HFFc6 (cell line): Measurements from ENCODE around the gene KIAA0232. TPM values are rescaled to one million over a fixed set of nuclear protein-coding genes. Genes with fewer than 3 reads are reported as not detected.
"Not testable (repeated sequence)": the region's sequence is repeated elsewhere in the genome, so short reads cannot be mapped to it uniquely, and the experiment has no call there.

Experiments used
- DNase-seq: peaks from one replicate; pipeline ENCODE4 v3.0.0-alpha.2; 2018
- H3K27ac Mint-ChIP-seq: 2 replicates; pipeline ENCODE4 v1.8.0; 2020; ENCODE audit warnings: mild to moderate bottlenecking, mixed read lengths
- H3K27me3 Mint-ChIP-seq: 2 replicates; pipeline ENCODE4 v1.8.0; 2021; ENCODE audit warnings: mild to moderate bottlenecking, moderate library complexity, mixed read lengths; ENCODE audit not compliant: insufficient read depth
- H3K36me3 Mint-ChIP-seq: 2 replicates; pipeline ENCODE4 v1.8.0; 2021; ENCODE audit warnings: low read depth, mixed read lengths
- H3K4me1 Mint-ChIP-seq: 2 replicates; pipeline ENCODE4 v1.8.0; 2020; ENCODE audit warnings: low read depth, mixed read lengths
- H3K4me3 Mint-ChIP-seq: 2 replicates; pipeline ENCODE4 v1.8.0; 2020; ENCODE audit warnings: mild to moderate bottlenecking, moderate library complexity, mixed read lengths
- H3K9me3 Mint-ChIP-seq: 2 replicates; pipeline ENCODE4 v1.8.0; 2020; ENCODE audit warnings: mild to moderate bottlenecking, mixed read lengths
- total RNA-seq, 6 experiments: library from RNA; stranded (reverse); fragmentation: NEBNext Ultra II Directional; extraction: Animal tissue kit (Norgen Biotek cat#: 25700); gene quantifications; 2 replicates in 1 of 6; 3 replicates in 5 of 6; pipeline ENCODE4 v1.2.3, GENCODE V29; 2021
- TF ChIP-seq, protein P1 (sequence below): fragments of 200-600 bp; sonication (generic); IDR thresholded peaks from 2 replicates; pipeline ENCODE4 v1.5.0; 2021; ENCODE audit warnings: antibody characterized with exemption, mild to moderate bottlenecking

Gene KIAA0232
- total RNA-seq, 6 experiments from 2014 or later = 15.2 to 21.2 (median 19.0) TPM

DNA sequence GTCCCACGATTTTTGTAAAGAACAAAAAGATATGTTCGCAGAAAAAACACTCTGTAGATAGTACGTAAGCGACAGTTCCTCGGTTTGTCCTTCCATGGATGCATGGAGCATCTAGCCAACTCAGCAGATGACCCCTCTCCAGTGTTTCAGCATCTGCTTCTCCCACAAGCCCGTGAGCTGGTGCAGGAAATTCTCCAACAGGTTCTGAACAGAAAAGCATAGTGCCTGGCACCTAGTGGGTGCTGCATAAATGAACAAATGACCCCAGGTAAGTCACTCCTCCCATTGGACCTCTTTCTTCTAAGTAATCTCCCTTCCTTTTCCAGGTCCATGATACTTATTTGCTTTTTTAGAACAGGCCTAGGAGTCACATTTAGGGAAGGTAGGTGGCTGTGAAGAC, 966 bp upstream of the KIAA0232 start:
- peak overlapping the region; percentile 74 for H3K4me3 Mint-ChIP-seq
- no peaks in the 10 kb centered on the region for H3K36me3 Mint-ChIP-seq
- TF ChIP-seq, protein P1, sequence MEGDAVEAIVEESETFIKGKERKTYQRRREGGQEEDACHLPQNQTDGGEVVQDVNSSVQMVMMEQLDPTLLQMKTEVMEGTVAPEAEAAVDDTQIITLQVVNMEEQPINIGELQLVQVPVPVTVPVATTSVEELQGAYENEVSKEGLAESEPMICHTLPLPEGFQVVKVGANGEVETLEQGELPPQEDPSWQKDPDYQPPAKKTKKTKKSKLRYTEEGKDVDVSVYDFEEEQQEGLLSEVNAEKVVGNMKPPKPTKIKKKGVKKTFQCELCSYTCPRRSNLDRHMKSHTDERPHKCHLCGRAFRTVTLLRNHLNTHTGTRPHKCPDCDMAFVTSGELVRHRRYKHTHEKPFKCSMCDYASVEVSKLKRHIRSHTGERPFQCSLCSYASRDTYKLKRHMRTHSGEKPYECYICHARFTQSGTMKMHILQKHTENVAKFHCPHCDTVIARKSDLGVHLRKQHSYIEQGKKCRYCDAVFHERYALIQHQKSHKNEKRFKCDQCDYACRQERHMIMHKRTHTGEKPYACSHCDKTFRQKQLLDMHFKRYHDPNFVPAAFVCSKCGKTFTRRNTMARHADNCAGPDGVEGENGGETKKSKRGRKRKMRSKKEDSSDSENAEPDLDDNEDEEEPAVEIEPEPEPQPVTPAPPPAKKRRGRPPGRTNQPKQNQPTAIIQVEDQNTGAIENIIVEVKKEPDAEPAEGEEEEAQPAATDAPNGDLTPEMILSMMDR = no peak
- H3K9me3 Mint-ChIP-seq = no peaks in the 10 kb centered on the region
- H3K4me1 Mint-ChIP-seq = peaks cover 21% of the 10 kb centered on the region
- no peak for DNase-seq
- H3K27ac Mint-ChIP-seq = 0 out of 2 replicates have a peak overlapping the region, but pooled peaks have one; percentile 40
- H3K27me3 Mint-ChIP-seq = peaks cover 10% of the 10 kb centered on the region

GRCh38 chr4:6782846-6783110, 251 bp downstream of the KIAA0232 start:
- no peak for DNase-seq
- no peaks in the 10 kb centered on the region for H3K9me3 Mint-ChIP-seq
- TF ChIP-seq, protein P1 = no peak
- H3K4me1 Mint-ChIP-seq = peaks cover 21% of the 10 kb centered on the region
- peaks cover 4% of the 10 kb centered on the region; the same call in 1 of the 2 replicates for H3K36me3 Mint-ChIP-seq
- H3K4me3 Mint-ChIP-seq = no peak overlapping the region
- H3K27ac Mint-ChIP-seq = no peak overlapping the region
- peaks cover 5% of the 10 kb centered on the region for H3K27me3 Mint-ChIP-seq

GRCh38 chr4:6783111-6783981, 819 bp downstream of the KIAA0232 start:
- TF ChIP-seq, protein P1 = peak; percentile 41; the same call in 1 of the 2 replicates
- H3K9me3 Mint-ChIP-seq = no peaks in the 10 kb centered on the region
- peaks cover 24% of the 10 kb centered on the region for H3K4me1 Mint-ChIP-seq
- peak overlapping the region; percentile 63 for H3K27ac Mint-ChIP-seq
- H3K4me3 Mint-ChIP-seq = peak overlapping the region; percentile 92
- peaks cover 6% of the 10 kb centered on the region for H3K36me3 Mint-ChIP-seq
- DNase-seq = peak; percentile 82
- H3K27me3 Mint-ChIP-seq = peaks cover 4% of the 10 kb centered on the region

DNA sequence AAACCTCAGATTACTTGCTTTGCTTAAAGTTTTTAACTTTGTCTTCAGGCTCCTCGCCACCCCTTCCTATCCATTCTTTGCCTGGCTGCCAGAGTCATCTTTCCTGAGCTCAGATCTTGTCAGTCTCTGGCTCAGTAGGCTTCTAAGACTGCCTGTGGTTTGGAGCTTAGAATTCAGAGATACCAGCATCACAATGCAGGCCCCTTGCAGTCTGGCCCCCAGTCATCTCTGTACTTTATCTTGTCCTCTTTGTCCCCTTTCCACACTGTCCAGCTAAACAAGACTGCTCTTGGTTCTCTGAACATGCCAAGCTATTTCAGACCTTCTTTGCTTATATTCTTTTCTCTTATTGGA, 3.0 kb downstream of the KIAA0232 start:
- DNase-seq = no peak
- H3K4me1 Mint-ChIP-seq = peaks cover 27% of the 10 kb centered on the region
- no peaks in the 10 kb centered on the region for H3K9me3 Mint-ChIP-seq
- H3K36me3 Mint-ChIP-seq = peaks cover 9% of the 10 kb centered on the region
- H3K4me3 Mint-ChIP-seq = no peak overlapping the region
- TF ChIP-seq, protein P1 = no peak
- H3K27me3 Mint-ChIP-seq = no peaks in the 10 kb centered on the region; the same call in 1 of the 2 replicates
- H3K27ac Mint-ChIP-seq = no peak overlapping the region

DNA sequence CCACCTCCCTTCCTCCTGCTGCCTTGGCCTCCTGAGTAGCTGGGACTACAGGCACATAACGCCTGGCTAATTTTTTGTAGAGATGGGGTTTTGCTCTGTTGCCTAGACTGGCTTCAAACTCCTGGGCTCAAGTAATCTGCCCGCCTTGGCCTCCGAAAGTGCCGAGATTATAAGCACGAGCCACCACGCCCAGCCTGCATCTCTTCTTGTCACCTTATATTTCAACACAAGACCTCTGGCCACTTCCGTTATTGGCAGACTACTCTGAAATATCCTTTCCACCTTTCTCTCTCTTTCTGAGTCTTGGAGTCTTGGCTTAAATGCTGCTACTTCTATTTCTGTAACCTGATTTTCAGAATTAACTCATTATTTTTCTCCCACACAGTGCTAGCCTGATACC, 5.6 kb downstream of the KIAA0232 start:
- H3K4me3 Mint-ChIP-seq = no peak overlapping the region
- TF ChIP-seq, protein P1 = no peak
- H3K36me3 Mint-ChIP-seq = peaks cover 18% of the 10 kb centered on the region
- no peaks in the 10 kb centered on the region for H3K9me3 Mint-ChIP-seq
- no peak overlapping the region; the same call in 1 of the 2 replicates for H3K27ac Mint-ChIP-seq
- H3K27me3 Mint-ChIP-seq = peaks cover 1% of the 10 kb centered on the region; the same call in 1 of the 2 replicates
- DNase-seq = no peak
- H3K4me1 Mint-ChIP-seq = peaks cover 41% of the 10 kb centered on the region

GRCh38 chr4:6791245-6791644, 8.7 kb downstream of the KIAA0232 start:
- H3K27ac Mint-ChIP-seq, H3K4me3 Mint-ChIP-seq: not testable (repeated sequence)
- H3K36me3 Mint-ChIP-seq = peaks cover 30% of the 10 kb centered on the region

GRCh38 chr4:6791796-6792195, 9.3 kb downstream of the KIAA0232 start:
- H3K27ac Mint-ChIP-seq, H3K4me3 Mint-ChIP-seq, H3K27me3 Mint-ChIP-seq, DNase-seq, H3K9me3 Mint-ChIP-seq: not testable (repeated sequence)
- Mint-ChIP-seq H3K4me1 (peaks cover 44% of the 10 kb centered on the region), H3K36me3 (peaks cover 33% of the 10 kb centered on the region)

More at GRCh38 chr4:6791245-6791644, 8.7 kb downstream of the KIAA0232 start:
- H3K9me3 Mint-ChIP-seq, H3K27me3 Mint-ChIP-seq, DNase-seq: not testable (repeated sequence)
- H3K4me1 Mint-ChIP-seq = peaks cover 41% of the 10 kb centered on the region
